T-helper 2 cell treated with Interferon-gamma antibody and Interleukin-4, amounts not matched to agents 5 μg/mL and 100 μg/mL, for 36 hours (primary cell): ENCODE measurements around the gene BIRC7.
"Not testable (repeated sequence)": the region's sequence is repeated elsewhere in the genome, so short reads cannot be mapped to it uniquely, and the experiment has no call there.

ENCODE experiments used
- DNase-seq: peaks from one replicate; pipeline ENCODE4 v3.0.0; 2021; ENCODE audit warnings: low spot score
- H3K27ac Mint-ChIP-seq: one replicate; pipeline ENCODE4 v1.8.0; 2021; ENCODE audit warnings: mild to moderate bottlenecking, mixed read lengths
- H3K27me3 Mint-ChIP-seq: one replicate; pipeline ENCODE4 v1.8.0; 2021; ENCODE audit warnings: low read depth, mixed read lengths
- H3K36me3 Mint-ChIP-seq: one replicate; pipeline ENCODE4 v1.8.0; 2021; ENCODE audit warnings: low read depth, mixed read lengths
- H3K4me1 Mint-ChIP-seq: one replicate; pipeline ENCODE4 v1.8.0; 2021; ENCODE audit warnings: low read depth, mixed read lengths
- H3K4me3 Mint-ChIP-seq: one replicate; pipeline ENCODE4 v1.8.0; 2022; ENCODE audit warnings: mild to moderate bottlenecking, moderate library complexity, mixed read lengths
- H3K9me3 Mint-ChIP-seq: one replicate; pipeline ENCODE4 v1.8.0; 2021; ENCODE audit warnings: mixed read lengths

BIRC7 gene

DNA sequence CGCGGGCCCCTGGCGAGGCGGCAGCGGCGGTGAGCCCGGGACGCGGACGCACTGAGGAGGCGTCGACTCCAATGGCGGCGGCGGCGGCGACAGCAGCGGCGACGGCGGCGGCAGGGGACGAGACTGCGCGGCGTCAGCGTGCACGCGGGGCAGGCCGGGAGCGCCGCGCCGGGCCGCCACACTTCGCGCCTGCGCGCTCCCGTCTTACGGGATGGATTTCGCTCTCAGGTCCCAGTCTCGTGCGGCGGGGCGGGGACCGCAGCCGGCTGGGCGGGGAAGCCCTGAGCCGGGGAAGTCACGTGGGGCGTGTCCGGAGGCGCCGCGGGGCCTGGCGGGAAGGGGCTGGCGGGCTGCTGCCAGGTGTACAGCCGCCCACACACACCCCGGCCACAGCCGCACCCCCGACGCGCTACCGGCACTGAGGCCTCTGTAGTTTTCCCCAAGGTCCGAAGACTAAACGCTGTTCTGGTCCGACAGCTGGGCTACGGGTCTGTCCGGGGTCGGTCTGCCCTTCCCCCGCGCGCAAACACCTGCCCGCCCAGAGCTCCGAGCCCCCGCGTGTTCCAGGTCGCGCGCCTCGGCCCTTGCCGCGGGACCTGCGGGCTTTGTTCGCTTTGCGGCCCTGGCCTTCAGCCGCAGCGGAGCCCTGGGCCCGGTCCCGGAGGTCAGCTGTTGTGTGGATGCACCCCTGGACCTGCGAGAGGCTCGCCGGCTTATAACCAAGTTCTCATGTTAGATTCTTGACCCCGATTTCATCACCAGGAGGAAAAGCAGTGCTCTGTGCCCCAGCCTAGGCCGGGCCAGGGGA lies 19.5 kb upstream of the BIRC7 start, which contains the start of gene YTHDF1:
Gene YTHDF1, minus strand, starts transcription at position 91 of the 808 bp plus-strand sequence. CDS start 239 bp downstream, outside the sequence.
- DNase-seq, result peak; percentile 98
- peaks cover 32% of the 10 kb centered on the region for H3K4me1 Mint-ChIP-seq
- peak within 1 kb of the TSS; percentile 81 for H3K27ac Mint-ChIP-seq
- H3K27me3 Mint-ChIP-seq, result no peaks in the 10 kb centered on the region
- peaks cover 28% of the 10 kb centered on the region for H3K36me3 Mint-ChIP-seq
- peak within 1 kb of the TSS; percentile 97 for H3K4me3 Mint-ChIP-seq
- H3K9me3 Mint-ChIP-seq, result no peaks in the 10 kb centered on the region

GRCh38 chr20:63216849-63217471 lies 18.7 kb upstream of the BIRC7 start:
- H3K4me1 Mint-ChIP-seq, result peaks cover 30% of the 10 kb centered on the region
- DNase-seq, result no peak
- H3K9me3 Mint-ChIP-seq, result no peaks in the 10 kb centered on the region
- peak overlapping the region; percentile 76 for H3K27ac Mint-ChIP-seq
- H3K4me3 Mint-ChIP-seq, result peak overlapping the region; percentile 83
- H3K36me3 Mint-ChIP-seq, result peaks cover 26% of the 10 kb centered on the region
- H3K27me3 Mint-ChIP-seq, result no peaks in the 10 kb centered on the region

DNA sequence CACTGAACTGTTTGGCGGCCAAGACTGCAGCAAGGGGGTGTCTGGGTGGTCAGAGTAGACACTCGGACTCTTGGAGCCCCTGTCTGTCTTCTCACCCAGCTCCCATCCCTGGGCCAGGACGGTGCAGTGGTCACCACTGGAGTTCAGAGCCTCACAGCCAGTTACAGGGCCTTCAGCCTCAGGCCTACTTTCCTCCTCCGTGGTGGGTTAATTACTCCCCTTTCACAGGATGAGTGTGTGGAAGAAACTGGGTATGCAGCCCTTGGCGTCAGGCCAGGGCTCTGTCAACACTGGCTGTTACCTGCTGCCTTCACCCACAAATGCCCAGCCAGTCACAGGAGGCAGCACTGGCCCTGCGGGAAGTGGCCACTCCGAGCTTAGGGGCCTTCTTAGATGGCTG lies 18.0 kb upstream of the BIRC7 start:
- Mint-ChIP-seq H3K4me1 (peaks cover 25% of the 10 kb centered on the region), H3K27me3 (no peaks in the 10 kb centered on the region), H3K4me3 (no peak overlapping the region), H3K9me3 (no peaks in the 10 kb centered on the region), H3K27ac (no peak overlapping the region), H3K36me3 (peaks cover 20% of the 10 kb centered on the region)
- DNase-seq, result no peak

DNA sequence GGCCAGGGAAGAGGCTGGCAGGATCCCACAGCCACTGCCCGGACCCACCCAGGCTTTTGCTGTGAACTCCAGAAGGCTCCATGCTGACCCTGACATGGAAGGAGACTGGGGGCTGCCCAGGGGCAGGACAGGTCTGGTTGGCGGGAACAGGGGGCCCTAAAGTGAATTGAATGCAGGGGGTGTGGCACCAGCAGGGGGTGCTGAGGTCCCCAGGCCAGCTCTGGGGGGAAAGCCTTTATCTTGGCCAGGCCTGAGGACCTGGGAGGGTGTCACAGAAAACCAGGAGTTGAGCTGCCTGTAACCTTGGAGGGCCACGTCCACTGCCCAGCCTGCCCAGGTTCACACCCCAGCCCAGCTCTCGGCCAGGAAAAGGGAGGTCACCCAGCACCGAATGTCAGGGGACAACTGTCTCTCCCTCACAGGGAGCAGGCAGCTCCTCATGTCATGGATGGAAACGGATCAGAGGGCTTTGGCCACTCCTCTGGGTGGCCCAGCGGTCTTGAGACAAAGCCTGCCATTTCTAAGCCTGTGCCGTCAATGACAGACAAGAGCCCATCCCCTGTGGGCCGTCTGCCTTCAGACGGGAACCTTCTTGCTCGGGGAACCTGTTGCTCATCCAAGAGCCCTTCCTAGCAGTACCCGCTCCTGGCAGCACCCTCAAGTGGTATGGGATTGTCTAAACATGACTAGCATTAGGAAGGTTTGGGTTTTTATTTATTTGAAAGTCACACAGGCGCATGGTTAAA lies 16.8 kb upstream of the BIRC7 start:
- Mint-ChIP-seq H3K4me3 (no peak overlapping the region), H3K27me3 (no peaks in the 10 kb centered on the region), H3K4me1 (peaks cover 18% of the 10 kb centered on the region), H3K27ac (no peak overlapping the region), H3K36me3 (peaks cover 12% of the 10 kb centered on the region), H3K9me3 (no peaks in the 10 kb centered on the region)
- DNase-seq, result no peak

DNA sequence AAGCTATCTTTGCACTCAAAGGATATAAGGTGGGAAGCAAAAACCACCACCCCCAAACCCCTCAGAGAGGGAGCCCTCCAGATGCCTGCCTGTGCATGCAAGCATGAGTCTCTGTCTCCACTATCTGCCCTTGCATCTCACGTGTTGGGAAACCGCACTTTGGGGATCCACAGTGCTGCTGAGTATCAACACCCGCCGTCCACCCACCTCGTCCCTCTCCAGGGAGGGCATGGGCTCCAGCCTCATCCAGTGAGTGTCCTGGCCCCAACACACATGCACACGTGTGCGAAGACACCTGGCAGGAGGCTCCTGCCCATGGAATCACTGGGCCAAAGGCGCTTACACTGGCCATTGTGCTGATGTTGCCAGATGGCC lies 16.3 kb upstream of the BIRC7 start:
- Mint-ChIP-seq H3K4me3 (no peak overlapping the region), H3K27me3 (no peaks in the 10 kb centered on the region)
- no peak for DNase-seq

GRCh38 chr20:63219866-63220521 lies 15.7 kb upstream of the BIRC7 start:
- DNase-seq, result no peak
- H3K27me3 Mint-ChIP-seq, result no peaks in the 10 kb centered on the region
- H3K4me1 Mint-ChIP-seq, result peaks cover 8% of the 10 kb centered on the region
- no peak overlapping the region for H3K27ac Mint-ChIP-seq
- H3K4me3 Mint-ChIP-seq, result no peak overlapping the region
- peaks cover 3% of the 10 kb centered on the region for H3K36me3 Mint-ChIP-seq
- no peaks in the 10 kb centered on the region for H3K9me3 Mint-ChIP-seq

More for the DNA sequence above, 16.3 kb upstream of the BIRC7 start:
- Mint-ChIP-seq H3K4me1 (peaks cover 14% of the 10 kb centered on the region), H3K9me3 (no peaks in the 10 kb centered on the region), H3K36me3 (peaks cover 7% of the 10 kb centered on the region), H3K27ac (no peak overlapping the region)

DNA sequence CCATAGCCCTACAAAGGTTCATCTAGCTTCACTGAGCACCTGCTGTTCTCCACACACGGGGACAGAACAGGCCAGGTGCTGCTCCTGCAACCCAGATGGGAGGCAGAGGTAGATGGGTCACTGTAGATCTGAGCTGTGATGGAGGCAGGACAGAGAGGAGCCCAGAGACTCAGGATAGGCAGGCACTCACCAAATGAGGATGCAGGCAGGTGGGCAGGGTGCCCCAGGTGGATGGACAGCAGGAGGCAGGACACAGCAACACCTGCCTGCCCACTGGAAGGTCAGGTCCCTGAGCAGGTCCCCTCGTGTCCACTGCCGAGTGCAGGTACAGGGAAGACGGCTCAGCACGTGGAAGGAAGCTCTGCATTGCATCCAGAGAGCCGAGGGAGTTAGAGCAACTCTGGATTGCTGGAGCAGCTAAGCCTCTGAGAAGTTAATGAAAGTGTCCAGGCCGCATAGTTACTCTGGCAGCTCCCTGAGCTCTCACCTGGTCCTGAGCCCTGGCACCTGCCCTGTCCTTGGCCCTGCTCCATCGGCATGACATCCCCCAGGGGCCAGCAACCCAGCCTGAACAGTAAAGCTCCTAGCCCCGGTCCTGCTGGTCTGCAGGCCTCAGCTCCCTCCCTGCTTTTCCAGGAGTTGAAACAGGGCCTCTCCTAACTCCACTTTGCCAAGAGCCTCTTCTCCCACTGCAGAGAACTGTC lies 14.9 kb upstream of the BIRC7 start:
- H3K27me3 Mint-ChIP-seq, result no peaks in the 10 kb centered on the region
- no peaks in the 10 kb centered on the region for H3K9me3 Mint-ChIP-seq
- no peak for DNase-seq
- no peak overlapping the region for H3K4me3 Mint-ChIP-seq
- H3K4me1 Mint-ChIP-seq, result peaks cover 5% of the 10 kb centered on the region
- H3K27ac Mint-ChIP-seq, result no peak overlapping the region
- no peaks in the 10 kb centered on the region for H3K36me3 Mint-ChIP-seq

DNA sequence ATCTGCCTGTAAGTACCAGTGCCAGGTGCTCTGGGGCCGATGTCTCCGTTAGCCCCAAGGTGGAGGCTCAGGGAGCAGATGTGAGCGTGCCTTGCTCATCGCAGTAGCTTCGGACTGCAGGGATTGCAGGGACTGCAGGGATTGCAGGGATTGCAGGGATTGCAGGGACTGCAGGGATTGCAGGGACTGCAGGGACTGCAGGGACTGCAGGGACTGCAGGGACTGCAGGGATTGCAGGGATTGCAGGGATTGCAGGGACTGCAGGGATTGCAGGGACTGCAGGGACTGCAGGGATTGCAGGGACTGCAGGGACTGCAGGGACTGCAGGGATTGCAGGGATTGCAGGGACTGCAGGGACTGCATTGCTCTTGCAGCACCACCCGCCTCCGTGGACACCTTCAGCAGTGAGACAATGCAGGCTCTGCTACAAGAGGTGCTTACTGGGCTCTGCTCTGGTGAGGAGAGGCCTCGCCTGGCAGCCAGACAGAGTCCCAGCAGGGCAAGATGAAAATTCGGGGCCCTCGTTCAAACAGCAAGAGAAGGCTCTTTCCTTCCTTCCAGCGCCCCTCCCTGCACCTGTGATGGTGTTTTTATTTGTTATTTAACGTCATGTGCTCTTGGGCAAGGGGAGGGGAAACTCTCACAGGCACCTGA lies 14.2 kb upstream of the BIRC7 start:
- not testable (repeated sequence) for H3K4me1 Mint-ChIP-seq, H3K4me3 Mint-ChIP-seq, H3K27me3 Mint-ChIP-seq

GRCh38 chr20:63222541-63222940 lies 13.2 kb upstream of the BIRC7 start:
- Mint-ChIP-seq H3K27ac (no peak overlapping the region), H3K4me1 (no peaks in the 10 kb centered on the region), H3K36me3 (no peaks in the 10 kb centered on the region)

More for the DNA sequence above, 14.2 kb upstream of the BIRC7 start:
- not testable (repeated sequence) for DNase-seq, H3K27ac Mint-ChIP-seq, H3K9me3 Mint-ChIP-seq, H3K36me3 Mint-ChIP-seq

DNA sequence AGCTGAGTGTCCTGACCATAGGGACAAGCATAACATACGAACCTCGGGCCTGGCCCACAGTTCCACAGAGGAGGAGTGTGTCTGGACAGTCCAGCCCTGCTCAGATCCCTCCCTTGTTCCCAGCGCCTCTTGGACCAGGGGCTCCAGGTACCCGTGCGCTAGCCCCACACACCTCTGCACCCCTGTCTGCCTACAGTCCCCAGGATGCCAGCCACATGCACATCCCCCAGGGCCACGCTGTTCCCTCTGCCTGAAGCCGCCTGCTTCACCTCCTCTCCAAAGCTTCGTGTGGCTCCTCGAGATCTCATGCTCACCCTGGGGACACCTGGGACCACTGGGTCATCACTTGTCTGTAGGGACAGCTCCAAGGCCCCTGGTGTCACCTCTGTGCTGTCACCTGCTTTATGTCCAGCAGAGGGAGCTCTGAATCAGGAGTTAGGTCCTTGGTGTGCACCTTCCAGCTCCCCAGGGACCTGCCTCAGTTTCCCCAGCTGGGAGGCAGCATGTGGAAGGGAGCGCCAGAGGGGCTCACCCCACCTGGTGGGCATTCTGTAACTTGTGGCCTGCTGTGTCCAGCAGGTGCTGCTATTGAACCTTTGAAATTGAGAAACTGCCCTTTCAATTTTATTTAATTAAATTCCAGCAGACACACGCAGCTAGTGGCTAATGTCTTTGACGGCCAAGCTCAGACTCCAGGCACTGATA lies 12.4 kb upstream of the BIRC7 start:
- H3K4me1 Mint-ChIP-seq, result no peaks in the 10 kb centered on the region
- peaks cover 2% of the 10 kb centered on the region for H3K27me3 Mint-ChIP-seq
- DNase-seq, result peak; percentile 21
- H3K27ac Mint-ChIP-seq, result no peak overlapping the region
- no peaks in the 10 kb centered on the region for H3K36me3 Mint-ChIP-seq
- no peak overlapping the region for H3K4me3 Mint-ChIP-seq
- H3K9me3 Mint-ChIP-seq, result no peaks in the 10 kb centered on the region

More at GRCh38 chr20:63222541-63222940, 13.2 kb upstream of the BIRC7 start:
- DNase-seq, result no peak
- H3K27me3 Mint-ChIP-seq, result peaks cover 2% of the 10 kb centered on the region
- H3K4me3 Mint-ChIP-seq, result no peak overlapping the region
- H3K9me3 Mint-ChIP-seq, result no peaks in the 10 kb centered on the region

DNA sequence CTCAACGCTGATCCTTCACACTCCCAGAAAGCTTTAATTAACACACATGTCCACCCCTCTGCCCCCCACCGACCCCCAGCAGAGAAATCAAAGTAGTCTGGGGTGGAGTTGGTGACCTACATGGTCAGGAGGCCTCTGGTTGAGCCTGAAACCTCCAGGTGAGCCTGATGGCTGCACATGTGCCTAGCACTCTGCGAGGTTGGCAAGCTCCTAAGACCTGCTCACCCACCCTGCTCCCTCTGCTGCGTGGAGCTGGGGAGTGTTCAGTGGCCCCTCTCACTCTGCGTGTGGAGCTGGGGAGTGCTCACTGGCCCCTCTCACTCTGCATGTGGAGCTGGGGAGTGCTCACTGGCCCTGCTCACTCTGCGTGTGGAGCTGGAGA lies 11.9 kb upstream of the BIRC7 start:
- Mint-ChIP-seq H3K27ac (no peak overlapping the region), H3K4me3 (no peak overlapping the region), H3K9me3 (no peaks in the 10 kb centered on the region), H3K36me3 (no peaks in the 10 kb centered on the region), H3K4me1 (no peaks in the 10 kb centered on the region), H3K27me3 (peaks cover 7% of the 10 kb centered on the region)
- no peak for DNase-seq

GRCh38 chr20:63224412-63225081 lies 11.2 kb upstream of the BIRC7 start:
- no peaks in the 10 kb centered on the region for H3K4me1 Mint-ChIP-seq
- no peak for DNase-seq
- H3K9me3 Mint-ChIP-seq, result no peaks in the 10 kb centered on the region
- H3K4me3 Mint-ChIP-seq, result no peak overlapping the region
- H3K36me3 Mint-ChIP-seq, result no peaks in the 10 kb centered on the region
- H3K27me3 Mint-ChIP-seq, result peaks cover 9% of the 10 kb centered on the region
- no peak overlapping the region for H3K27ac Mint-ChIP-seq
